Upper lobe of left lung (tissue), 6 donors: ENCODE data around the gene PSMB7. TPM values are rescaled to one million over a fixed set of nuclear protein-coding genes. Genes with fewer than 3 reads are reported as not detected.
A peak's percentile ranks its signal among the peaks of the same experiment; 100 is the strongest.

ENCODE experiments used
- ATAC-seq, 2 donors: fragments of 200-7000 bp; cut with Tn5 transposase; one replicate each; pipeline ENCODE4 v1.9.1; 2022; ENCODE audit warnings: mild to moderate bottlenecking in 2 of 2, moderate library complexity in 2 of 2; ENCODE audit not compliant: low FRiP score in 2 of 2
- DNase-seq, 2 donors: peaks; one replicate each; pipeline ENCODE4 v3.0.0-alpha.2; 2019 to 2020
- H3K27ac ChIP-seq, 4 donors: fragments of 200-600 bp; sonication (generic); one replicate each; pipeline ENCODE4 v1.5.1; 2016 to 2019
- H3K27me3 ChIP-seq, 4 donors: fragments of 200-600 bp; sonication (generic); one replicate each; pipeline ENCODE4 v1.5.1; 2017 to 2019
- H3K36me3 ChIP-seq, 4 donors: fragments of 200-600 bp; sonication (generic); one replicate each; pipeline ENCODE4 v1.5.1; 2016 to 2019
- H3K4me1 ChIP-seq, 4 donors: fragments of 200-600 bp; sonication (generic); one replicate each; pipeline ENCODE4 v1.5.1; 2018 to 2019
- H3K4me3 ChIP-seq, 4 donors: fragments of 200-600 bp; sonication (generic); one replicate each; pipeline ENCODE4 v1.5.1; 2017 to 2019; ENCODE audit warnings: mild to moderate bottlenecking in 2 of 4, moderate library complexity in 1 of 4
- H3K9me3 ChIP-seq, 4 donors: fragments of 200-600 bp; sonication (generic); one replicate each; pipeline ENCODE4 v1.5.1; 2018 to 2019
- EP300 ChIP-seq, 4 donors: sonication (generic); formaldehyde crosslinking; IDR thresholded peaks; one replicate each; pipeline ENCODE4 v1.5.1; 2017; ENCODE audit warnings: antibody characterized with exemption in 4 of 4, control low read depth in 2 of 4
- POLR2A ChIP-seq, 4 donors: fragments of 450-650 bp; IDR thresholded peaks; one replicate each; pipeline ENCODE4 v1.5.1; 2016 to 2017; ENCODE audit warnings: antibody characterized with exemption in 4 of 4, mild to moderate bottlenecking in 2 of 4
- POLR2AphosphoS5 ChIP-seq, 2 donors: sonication (generic); formaldehyde crosslinking; IDR thresholded peaks; one replicate each; pipeline ENCODE4 v1.5.1; 2017; ENCODE audit warnings: antibody characterized with exemption in 2 of 2
- WGBS, 2 donors: methylation state at CpG; one replicate each; pipeline ENCODE4 v1.1.5; 2017 to 2018; 5-methylcytosine and 5-hydroxymethylcytosine counted together
- total RNA-seq, 6 donors: library from RNA; depleted of rRNA in 4 of 6; stranded (reverse); fragments of >200 nt in 4 of 6; gene quantifications; one replicate each; pipeline versions ENCODE4 v1.1.0 to v1.2.1, GENCODE V29; 2016 to 2021
- TF ChIP-seq, protein P1 (sequence below), 6 experiments: fragments of 450-650 bp in 4 of 6; fragments of 200-600 bp in 2 of 6; sonication (generic) in 2 of 6; IDR thresholded peaks; one replicate each; pipeline ENCODE4 v1.5.1; 2016 to 2019; ENCODE audit warnings: antibody characterized with exemption in 6 of 6
- donor health status: DM: no; HTN: no; CAD: no; lungs with moderate emphysema.
- donor health status: DM: no; HTN: yes; CAD: no; lungs with severe emphysema.

The PSMB7 gene
- total RNA-seq, 6 donors from 2014 or later, result 17.8 to 112 (median 87.1) TPM

GRCh38 chr9:124327491-124327890, 87.8 kb downstream of the PSMB7 start:
- DNase-seq (no peak), ATAC-seq (no peak)
- H3K9me3 ChIP-seq, result no peaks in the 10 kb centered on the region
- no peak overlapping the region for H3K27ac ChIP-seq
- WGBS, 2 donors, result 87 to 93% methylated on average over 6 to 9 of the region's 9 CpGs
- no peaks in the 10 kb centered on the region for H3K27me3 ChIP-seq
- peaks cover 0 to 3% (median 0%) of the 10 kb centered on the region in 4 donors for H3K4me1 ChIP-seq
- TF ChIP-seq, protein P1, sequence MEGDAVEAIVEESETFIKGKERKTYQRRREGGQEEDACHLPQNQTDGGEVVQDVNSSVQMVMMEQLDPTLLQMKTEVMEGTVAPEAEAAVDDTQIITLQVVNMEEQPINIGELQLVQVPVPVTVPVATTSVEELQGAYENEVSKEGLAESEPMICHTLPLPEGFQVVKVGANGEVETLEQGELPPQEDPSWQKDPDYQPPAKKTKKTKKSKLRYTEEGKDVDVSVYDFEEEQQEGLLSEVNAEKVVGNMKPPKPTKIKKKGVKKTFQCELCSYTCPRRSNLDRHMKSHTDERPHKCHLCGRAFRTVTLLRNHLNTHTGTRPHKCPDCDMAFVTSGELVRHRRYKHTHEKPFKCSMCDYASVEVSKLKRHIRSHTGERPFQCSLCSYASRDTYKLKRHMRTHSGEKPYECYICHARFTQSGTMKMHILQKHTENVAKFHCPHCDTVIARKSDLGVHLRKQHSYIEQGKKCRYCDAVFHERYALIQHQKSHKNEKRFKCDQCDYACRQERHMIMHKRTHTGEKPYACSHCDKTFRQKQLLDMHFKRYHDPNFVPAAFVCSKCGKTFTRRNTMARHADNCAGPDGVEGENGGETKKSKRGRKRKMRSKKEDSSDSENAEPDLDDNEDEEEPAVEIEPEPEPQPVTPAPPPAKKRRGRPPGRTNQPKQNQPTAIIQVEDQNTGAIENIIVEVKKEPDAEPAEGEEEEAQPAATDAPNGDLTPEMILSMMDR (IDR thresholded peaks at IDR 0.05), result no peak
- TF ChIP-seq EP300 (IDR thresholded peaks at IDR 0.05) (no peak), POLR2AphosphoS5 (IDR thresholded peaks at IDR 0.05) (no peak), POLR2A (IDR thresholded peaks at IDR 0.05) (no peak)
- no peak overlapping the region for H3K4me3 ChIP-seq
- H3K36me3 ChIP-seq, result peaks cover 12 to 81% (median 62%) of the 10 kb centered on the region in 4 donors

DNA sequence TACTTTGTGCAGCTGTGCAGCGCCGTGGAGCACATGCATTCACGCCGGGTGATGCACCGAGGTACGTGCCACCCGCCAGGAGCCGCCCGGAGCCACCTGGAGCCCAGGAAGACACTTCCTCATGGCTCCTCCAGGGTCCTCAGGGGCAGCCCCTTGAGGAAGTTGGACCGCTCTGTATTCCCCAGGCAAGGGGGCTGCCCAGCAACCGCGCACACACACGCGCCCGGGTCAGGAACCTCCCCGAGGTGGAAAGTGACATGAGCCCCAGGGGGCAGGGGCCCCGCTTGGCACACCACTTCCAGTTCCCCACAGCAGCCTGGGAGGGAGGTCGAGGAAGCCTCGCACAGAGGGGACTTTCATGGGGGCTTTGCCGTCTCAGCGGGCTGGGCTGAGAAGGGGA, 88.9 kb downstream of the PSMB7 start:
- Histone ChIP-seq H3K27ac (no peak overlapping the region), H3K9me3 (no peaks in the 10 kb centered on the region), H3K27me3 (no peaks in the 10 kb centered on the region), H3K36me3 (peaks cover 12 to 82% (median 64%) of the 10 kb centered on the region in 4 donors), H3K4me1 (peaks cover 0 to 4% (median 0%) of the 10 kb centered on the region in 4 donors), H3K4me3 (no peak overlapping the region)
- ATAC-seq (no peak), DNase-seq (peak in 1 of 2 donors; percentile 64)
- no peak for TF ChIP-seq EP300 (IDR thresholded peaks at IDR 0.05)
- TF ChIP-seq POLR2A (IDR thresholded peaks at IDR 0.05), result no peak
- TF ChIP-seq, protein P1 (IDR thresholded peaks at IDR 0.05), result no peak
- no peak for TF ChIP-seq POLR2AphosphoS5 (IDR thresholded peaks at IDR 0.05)
- WGBS, 2 donors, result 89 to 100% methylated on average over 2 to 21 of the region's 21 CpGs

- WGBS, 2 donors, result 67 to 77% methylated on average over 5 of the region's 6 CpGs
- no peaks in the 10 kb centered on the region for H3K27me3 ChIP-seq
- ATAC-seq (peak; percentile 21 to 54), DNase-seq (peak; percentile 35 to 42)
- no peak overlapping the region for H3K4me3 ChIP-seq
- peak overlapping the region in 1 of 4 donors; percentile 64 for H3K27ac ChIP-seq
- H3K9me3 ChIP-seq, result no peaks in the 10 kb centered on the region
- peaks cover 0 to 4% (median under 1%) of the 10 kb centered on the region in 4 donors for H3K4me1 ChIP-seq
- TF ChIP-seq POLR2AphosphoS5 (IDR thresholded peaks at IDR 0.05) (no peak), EP300 (IDR thresholded peaks at IDR 0.05) (no peak)
- peaks cover 12 to 85% (median 64%) of the 10 kb centered on the region in 4 donors for H3K36me3 ChIP-seq
These were observed 89.4 kb downstream of the PSMB7 start for GRCh38 chr9:124325816-124326215.

DNA sequence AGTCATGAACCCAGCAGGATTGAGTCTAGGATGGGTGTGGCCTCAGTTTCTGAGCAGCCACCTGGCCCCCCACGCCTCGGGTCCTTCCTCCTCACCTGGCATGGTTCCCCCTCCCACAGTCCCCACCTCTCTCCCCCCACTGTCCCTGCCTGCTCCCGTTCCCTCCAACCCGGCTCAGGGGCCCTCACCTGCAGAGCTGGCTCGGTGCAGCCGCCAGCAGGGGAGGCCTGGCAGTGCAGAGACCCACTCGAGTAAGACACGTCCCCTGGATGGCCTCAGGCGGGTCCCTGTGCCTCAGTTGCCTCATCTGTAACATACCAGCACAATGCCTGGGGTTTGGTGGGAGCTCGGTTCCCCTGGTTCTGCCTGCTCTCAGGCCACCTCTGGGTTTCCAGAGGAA, 91.3 kb downstream of the PSMB7 start:
- Histone ChIP-seq H3K36me3 (peaks cover 12 to 67% (median 48%) of the 10 kb centered on the region in 4 donors), H3K4me3 (no peak overlapping the region), H3K9me3 (no peaks in the 10 kb centered on the region), H3K27me3 (no peaks in the 10 kb centered on the region), H3K27ac (peak overlapping the region in 3 of 4 donors; percentile 29 to 34 (median 30)), H3K4me1 (peaks cover 0 to 11% (median 2%) of the 10 kb centered on the region in 4 donors)
- TF ChIP-seq, protein P1 (IDR thresholded peaks at IDR 0.05), result no peak
- no peak for TF ChIP-seq EP300 (IDR thresholded peaks at IDR 0.05)
- peak in 1 of 2 donors; percentile 68 for DNase-seq
- 85 to 86% methylated on average over 10 of the region's 10 CpGs for WGBS, 2 donors
- no peak for ATAC-seq

DNA sequence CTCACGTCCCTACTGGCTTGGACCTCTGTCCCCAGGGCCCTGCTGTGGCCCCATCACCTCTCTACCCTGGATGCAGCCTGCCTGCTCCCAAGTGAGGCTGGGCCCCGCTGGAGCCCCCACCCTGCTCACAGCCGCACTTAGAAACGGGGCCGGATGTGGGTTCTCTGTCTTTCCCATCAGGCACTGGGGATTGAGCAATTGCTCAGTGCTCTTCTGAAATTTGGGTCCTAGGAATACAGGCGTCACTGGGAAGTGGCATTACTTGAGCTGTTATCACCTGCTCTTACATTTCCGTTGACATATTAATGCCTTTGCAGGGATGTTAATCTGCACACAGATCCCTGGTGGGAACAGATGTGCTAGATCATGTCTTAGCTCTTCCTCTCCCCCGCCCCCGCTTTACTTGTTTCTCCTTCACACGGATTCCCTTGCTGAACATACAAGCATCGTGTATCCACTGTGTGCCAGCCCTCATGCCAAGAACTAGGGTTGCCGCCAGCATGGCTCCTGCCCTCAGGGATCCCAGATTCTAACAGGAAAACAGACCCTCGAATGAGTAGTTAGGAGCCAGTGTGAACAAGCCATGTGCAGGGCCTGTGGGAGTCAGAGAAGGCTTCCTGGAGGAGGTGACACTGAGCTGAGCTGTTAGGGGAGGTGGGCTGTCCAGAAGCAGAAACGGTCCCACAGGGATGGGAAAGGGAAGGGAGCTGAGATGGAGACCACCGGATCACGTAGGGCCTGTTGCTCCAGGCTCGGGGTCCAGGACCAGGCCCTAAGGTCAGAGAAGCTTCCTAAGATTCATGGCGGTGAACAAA, 92.4 kb downstream of the PSMB7 start:
- no peak for ATAC-seq
- peak in 1 of 2 donors; percentile 52 for DNase-seq
- Histone ChIP-seq H3K9me3 (no peaks in the 10 kb centered on the region), H3K4me3 (no peak overlapping the region), H3K27me3 (no peaks in the 10 kb centered on the region), H3K36me3 (peaks cover 6 to 56% (median 39%) of the 10 kb centered on the region in 4 donors), H3K27ac (peak overlapping the region in 1 of 4 donors; percentile 30), H3K4me1 (peaks cover 0 to 11% (median 2%) of the 10 kb centered on the region in 4 donors)
- 87 to 88% methylated on average over 16 to 18 of the region's 18 CpGs for WGBS, 2 donors
- TF ChIP-seq, protein P1 (IDR thresholded peaks at IDR 0.05), result no peak
- TF ChIP-seq POLR2AphosphoS5 (IDR thresholded peaks at IDR 0.05) (no peak), EP300 (IDR thresholded peaks at IDR 0.05) (no peak), POLR2A (IDR thresholded peaks at IDR 0.05) (no peak)
